ENCODE results near the gene LMNA. TPM values are rescaled to one million over a fixed set of nuclear protein-coding genes. Genes with fewer than 3 reads are reported as not detected.
"Not testable (repeated sequence)": the region's sequence is repeated elsewhere in the genome, so short reads cannot be mapped to it uniquely, and the experiment has no call there.

The LMNA gene
- total RNA-seq, 1 experiment from 2014 or later: 846 TPM

- DNase-seq (ENCODE audit: low read depth): not testable (repeated sequence)
Measured at GRCh38 chr1:156121005-156121404, 6.5 kb downstream of the LMNA start.

- DNase-seq (ENCODE audit: low read depth): no peak
Measured at GRCh38 chr1:156121457-156121856, 6.9 kb downstream of the LMNA start.

- no peak for DNase-seq (ENCODE audit: low read depth)
Measured at GRCh38 chr1:156122086-156122485, 7.6 kb downstream of the LMNA start.

- peak; percentile 91 for DNase-seq (ENCODE audit: low read depth)
Measured at GRCh38 chr1:156122519-156123355, 8.2 kb downstream of the LMNA start.

GRCh38 chr1:156123356-156124196 lies 9.1 kb downstream of the LMNA start:
- DNase-seq (ENCODE audit: low read depth): peak; percentile 98

- peak; percentile 80 for DNase-seq (ENCODE audit: low read depth)
Measured at GRCh38 chr1:156124557-156125483, 10.3 kb downstream of the LMNA start.

- not testable (repeated sequence) for DNase-seq (ENCODE audit: low read depth)
Measured at GRCh38 chr1:156125544-156125943, 11.0 kb downstream of the LMNA start.

GRCh38 chr1:156126043-156126629 lies 11.6 kb downstream of the LMNA start:
- peak; percentile 100 for DNase-seq (ENCODE audit: low read depth)

- peak; percentile 98 for DNase-seq (ENCODE audit: low read depth)
Measured at GRCh38 chr1:156126630-156127534, 12.4 kb downstream of the LMNA start.

GRCh38 chr1:156128308-156128653 lies 13.8 kb downstream of the LMNA start:
- DNase-seq (ENCODE audit: low read depth): no peak

- DNase-seq (ENCODE audit: low read depth): no peak
Measured at GRCh38 chr1:156128654-156129597, 14.4 kb downstream of the LMNA start.

- DNase-seq (ENCODE audit: low read depth): peak; percentile 99
Measured at GRCh38 chr1:156129687-156130577, 15.4 kb downstream of the LMNA start.

- no peak for DNase-seq (ENCODE audit: low read depth)
Measured at GRCh38 chr1:156130578-156130942, 16.0 kb downstream of the LMNA start.

- no peak for DNase-seq (ENCODE audit: low read depth)
Measured at GRCh38 chr1:156134716-156135435, 20.4 kb downstream of the LMNA start.

GRCh38 chr1:156135930-156136871 lies 21.7 kb downstream of the LMNA start:
- no peak for DNase-seq (ENCODE audit: low read depth)

GRCh38 chr1:156136970-156137483 lies 22.5 kb downstream of the LMNA start:
- no peak for DNase-seq (ENCODE audit: low read depth)

Measured in HT1080 (cell line).